ENCODE data around the gene VPS50.
"Not testable (repeated sequence)": the region's sequence is repeated elsewhere in the genome, so short reads cannot be mapped to it uniquely, and the experiment has no call there.

Gene VPS50

GRCh38 chr7:93365341-93365740 lies 133.2 kb downstream of the VPS50 start:
- H2AK5ac ChIP-seq (ENCODE audit: low read length) = no peak overlapping the region
- WGBS (ENCODE audit: extremely low coverage, insufficient coverage, insufficient read length) = no CpG with 5 or more reads among the region's 1 CpG

GRCh38 chr7:93366816-93367215 lies 134.7 kb downstream of the VPS50 start:
- Histone ChIP-seq H3K9me3 (ENCODE audit: insufficient read depth, low read depth, low read length) (no peaks in the 10 kb centered on the region), H4K12ac (ENCODE audit: low read depth, low read length) (no peak overlapping the region), H3K4me2 (ENCODE audit: low read length) (no peak overlapping the region), H3K4me1 (ENCODE audit: control insufficient read depth in 1 of 2, insufficient read depth in 2 of 2, low read length in 2 of 2) (no peaks in the 10 kb centered on the region), H2BK120ac (ENCODE audit: insufficient read depth, low read length, poor library complexity) (no peak overlapping the region), H2BK5ac (ENCODE audit: low read depth, low read length, poor library complexity) (no peak overlapping the region), H3K18ac (ENCODE audit: low read length) (no peak overlapping the region), H3K4me3 (ENCODE audit: low read depth, low read length) (no peak overlapping the region), H2AFZ (ENCODE audit: insufficient read depth, low read length, poor library complexity) (no peak overlapping the region), H3K9ac (ENCODE audit: low read length) (no peak overlapping the region), H2BK12ac (ENCODE audit: low read length) (no peak overlapping the region), H3K79me1 (ENCODE audit: low read length) (no peaks in the 10 kb centered on the region), H3K23ac (ENCODE audit: low read length) (no peak overlapping the region), H3K79me2 (ENCODE audit: control insufficient read depth, insufficient read depth, low read length, poor library complexity) (no peaks in the 10 kb centered on the region), H3K36me3 (ENCODE audit: control insufficient read depth in 1 of 2, insufficient read depth in 2 of 2, low read length in 2 of 2) (no peaks in the 10 kb centered on the region), H2AK5ac (ENCODE audit: low read length) (no peak overlapping the region), H3K27ac (ENCODE audit: low read depth, low read length) (no peak overlapping the region), H3K14ac (ENCODE audit: low read length) (no peak overlapping the region), H3K27me3 (ENCODE audit: insufficient read depth, low read length) (no peaks in the 10 kb centered on the region), H3K4ac (ENCODE audit: low read depth, low read length) (no peak overlapping the region), H4K91ac (ENCODE audit: low read depth, low read length) (no peak overlapping the region), H4K8ac (ENCODE audit: low read depth, low read length) (no peak overlapping the region)
- no CpG with 5 or more reads among the region's 2 CpGs for WGBS (ENCODE audit: extremely low coverage, insufficient coverage, insufficient read length)
- no peak for DNase-seq

More at GRCh38 chr7:93365341-93365740, 133.2 kb downstream of the VPS50 start:
- Histone ChIP-seq H3K9ac (ENCODE audit: low read length) (no peak overlapping the region), H3K27ac (ENCODE audit: low read depth, low read length) (no peak overlapping the region), H3K4me3 (ENCODE audit: low read depth, low read length) (no peak overlapping the region), H3K23ac (ENCODE audit: low read length) (no peak overlapping the region), H2BK12ac (ENCODE audit: low read length) (no peak overlapping the region), H3K36me3 (ENCODE audit: control insufficient read depth in 1 of 2, insufficient read depth in 2 of 2, low read length in 2 of 2) (no peaks in the 10 kb centered on the region), H3K9me3 (ENCODE audit: insufficient read depth, low read depth, low read length) (no peaks in the 10 kb centered on the region), H2BK5ac (ENCODE audit: low read depth, low read length, poor library complexity) (no peak overlapping the region), H3K4me2 (ENCODE audit: low read length) (no peak overlapping the region), H3K79me1 (ENCODE audit: low read length) (no peaks in the 10 kb centered on the region), H3K14ac (ENCODE audit: low read length) (no peak overlapping the region), H3K27me3 (ENCODE audit: insufficient read depth, low read length) (no peaks in the 10 kb centered on the region), H3K18ac (ENCODE audit: low read length) (no peak overlapping the region), H2BK120ac (ENCODE audit: insufficient read depth, low read length, poor library complexity) (no peak overlapping the region), H3K4me1 (ENCODE audit: control insufficient read depth in 1 of 2, insufficient read depth in 2 of 2, low read length in 2 of 2) (no peaks in the 10 kb centered on the region), H4K12ac (ENCODE audit: low read depth, low read length) (no peak overlapping the region), H3K79me2 (ENCODE audit: control insufficient read depth, insufficient read depth, low read length, poor library complexity) (no peaks in the 10 kb centered on the region), H4K91ac (ENCODE audit: low read depth, low read length) (no peak overlapping the region), H4K8ac (ENCODE audit: low read depth, low read length) (no peak overlapping the region), H3K4ac (ENCODE audit: low read depth, low read length) (no peak overlapping the region), H2AFZ (ENCODE audit: insufficient read depth, low read length, poor library complexity) (no peak overlapping the region)
- DNase-seq = no peak

- WGBS (ENCODE audit: extremely low coverage, insufficient coverage, insufficient read length) = no CpG with 5 or more reads among the region's 2 CpGs
- Histone ChIP-seq H2BK5ac (ENCODE audit: low read depth, low read length, poor library complexity) (no peak overlapping the region), H3K4me2 (ENCODE audit: low read length) (no peak overlapping the region), H3K36me3 (ENCODE audit: control insufficient read depth in 1 of 2, insufficient read depth in 2 of 2, low read length in 2 of 2) (no peaks in the 10 kb centered on the region), H3K4ac (ENCODE audit: low read depth, low read length) (no peak overlapping the region), H3K9me3 (ENCODE audit: insufficient read depth, low read depth, low read length) (no peaks in the 10 kb centered on the region), H4K8ac (ENCODE audit: low read depth, low read length) (no peak overlapping the region), H3K14ac (ENCODE audit: low read length) (no peak overlapping the region), H4K91ac (ENCODE audit: low read depth, low read length) (no peak overlapping the region), H3K18ac (ENCODE audit: low read length) (no peak overlapping the region), H3K27me3 (ENCODE audit: insufficient read depth, low read length) (no peaks in the 10 kb centered on the region), H3K27ac (ENCODE audit: low read depth, low read length) (no peak overlapping the region), H3K23ac (ENCODE audit: low read length) (no peak overlapping the region), H2BK120ac (ENCODE audit: insufficient read depth, low read length, poor library complexity) (no peak overlapping the region), H3K4me3 (ENCODE audit: low read depth, low read length) (no peak overlapping the region), H3K9ac (ENCODE audit: low read length) (no peak overlapping the region), H3K4me1 (ENCODE audit: control insufficient read depth in 1 of 2, insufficient read depth in 2 of 2, low read length in 2 of 2) (no peaks in the 10 kb centered on the region), H4K12ac (ENCODE audit: low read depth, low read length) (no peak overlapping the region), H2BK12ac (ENCODE audit: low read length) (no peak overlapping the region), H3K79me1 (ENCODE audit: low read length) (no peaks in the 10 kb centered on the region), H2AFZ (ENCODE audit: insufficient read depth, low read length, poor library complexity) (no peak overlapping the region), H3K79me2 (ENCODE audit: control insufficient read depth, insufficient read depth, low read length, poor library complexity) (no peaks in the 10 kb centered on the region), H2AK5ac (ENCODE audit: low read length) (no peak overlapping the region)
- DNase-seq = no peak
These were observed 135.1 kb downstream of the VPS50 start for GRCh38 chr7:93367254-93367653.

GRCh38 chr7:93370937-93371336 lies 138.8 kb downstream of the VPS50 start:
- H3K23ac ChIP-seq (ENCODE audit: low read length); H3K79me1 ChIP-seq (ENCODE audit: low read length); H4K12ac ChIP-seq (ENCODE audit: low read depth, low read length); H3K27ac ChIP-seq (ENCODE audit: low read depth, low read length); H3K36me3 ChIP-seq (ENCODE audit: control insufficient read depth in 1 of 2, insufficient read depth in 2 of 2, low read length in 2 of 2); H4K91ac ChIP-seq (ENCODE audit: low read depth, low read length); H2BK5ac ChIP-seq (ENCODE audit: low read depth, low read length, poor library complexity); H3K4ac ChIP-seq (ENCODE audit: low read depth, low read length); H3K14ac ChIP-seq (ENCODE audit: low read length); H3K79me2 ChIP-seq (ENCODE audit: control insufficient read depth, insufficient read depth, low read length, poor library complexity); H3K4me3 ChIP-seq (ENCODE audit: low read depth, low read length); H3K9ac ChIP-seq (ENCODE audit: low read length); H2AK5ac ChIP-seq (ENCODE audit: low read length); H3K4me1 ChIP-seq (ENCODE audit: control insufficient read depth in 1 of 2, insufficient read depth in 2 of 2, low read length in 2 of 2); H4K8ac ChIP-seq (ENCODE audit: low read depth, low read length); H3K18ac ChIP-seq (ENCODE audit: low read length); H2BK12ac ChIP-seq (ENCODE audit: low read length); H2BK120ac ChIP-seq (ENCODE audit: insufficient read depth, low read length, poor library complexity); H3K9me3 ChIP-seq (ENCODE audit: insufficient read depth, low read depth, low read length); DNase-seq; H2AFZ ChIP-seq (ENCODE audit: insufficient read depth, low read length, poor library complexity); H3K4me2 ChIP-seq (ENCODE audit: low read length); H3K27me3 ChIP-seq (ENCODE audit: insufficient read depth, low read length): not testable (repeated sequence)
- WGBS (ENCODE audit: extremely low coverage, insufficient coverage, insufficient read length) = no CpG with 5 or more reads among the region's 3 CpGs
